ENCODE data around the gene ZBTB5.

GRCh38 chr9:37429441-37430285 is 35.6 kb downstream of the ZBTB5 start:
- TF ChIP-seq ARID2 (IDR thresholded peaks at IDR 0.05): no peak
- TF ChIP-seq TEAD2 (tag; IDR thresholded peaks at IDR 0.05): no peak
- TF ChIP-seq FOXP4 (CRISPR knock-in tag; IDR thresholded peaks at IDR 0.05; ENCODE audit: borderline replicate concordance): no peak
- no peak for TF ChIP-seq NR0B1 (IDR thresholded peaks at IDR 0.05; ENCODE audit: partially characterized antibody)
- no peak for TF ChIP-seq ZZZ3 (IDR thresholded peaks at IDR 0.05)
- TF ChIP-seq CHCHD3 (CRISPR knock-in tag; IDR thresholded peaks at IDR 0.05): no peak

Data from K562 (cell line).